Mammary epithelial cell (primary cell): ENCODE results near the gene TUB.

Source experiments
- EZH2 ChIP-seq: IDR thresholded peaks from 2 replicates; pipeline ENCODE4 v1.6.1; 2012; ENCODE audit warnings: low read length, inconsistent platforms, borderline replicate concordance
- TF ChIP-seq, protein P1 (sequence below), 2 donors: IDR thresholded peaks in 1 of 2; conservative IDR thresholded peaks in 1 of 2; 2 replicates each; pipeline ENCODE4 v1.5.1; 2011 to 2012; ENCODE audit warnings: inconsistent platforms in 2 of 2, low read length in 2 of 2, mild to moderate bottlenecking in 2 of 2, control low read depth in 1 of 2, low read depth in 1 of 2; ENCODE audit not compliant: insufficient read depth in 1 of 2; ENCODE audit errors: extremely low read depth in 1 of 2

DNA sequence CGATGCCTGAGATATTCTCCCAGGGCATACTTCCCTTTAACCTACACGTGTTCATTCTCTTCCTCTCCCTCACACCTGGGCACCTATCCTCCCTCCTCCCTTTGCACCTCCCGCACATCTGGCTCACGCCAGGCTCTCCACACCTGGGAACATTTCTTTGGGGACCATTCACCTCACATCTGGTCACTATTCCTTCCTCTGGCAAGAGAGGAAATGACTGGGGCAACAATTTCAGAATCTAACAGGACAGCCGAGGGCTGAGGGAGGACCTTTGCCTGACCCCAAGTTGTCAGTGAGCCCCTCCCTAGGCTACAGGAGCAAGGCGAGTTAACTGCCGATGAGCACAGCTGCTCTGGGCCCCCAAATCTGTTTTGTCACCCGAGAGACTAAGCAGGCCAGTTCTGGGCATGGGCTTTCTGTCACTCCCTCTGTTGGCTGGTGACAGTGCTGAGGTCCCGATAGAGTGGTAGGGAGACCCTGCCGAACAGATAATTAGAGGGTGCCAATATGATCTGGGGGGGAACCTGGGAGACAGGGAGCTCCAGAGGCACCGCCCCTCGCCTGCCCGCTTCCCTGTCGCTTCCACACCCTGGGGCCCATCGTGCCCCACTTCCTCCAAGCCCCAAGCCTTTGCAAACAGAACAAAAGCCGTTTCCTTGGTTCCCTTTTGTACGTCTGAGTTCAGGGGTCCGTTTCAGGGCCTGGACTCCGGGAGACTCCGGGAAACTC is 48.3 kb upstream of the TUB start:
- TF ChIP-seq, protein P1, sequence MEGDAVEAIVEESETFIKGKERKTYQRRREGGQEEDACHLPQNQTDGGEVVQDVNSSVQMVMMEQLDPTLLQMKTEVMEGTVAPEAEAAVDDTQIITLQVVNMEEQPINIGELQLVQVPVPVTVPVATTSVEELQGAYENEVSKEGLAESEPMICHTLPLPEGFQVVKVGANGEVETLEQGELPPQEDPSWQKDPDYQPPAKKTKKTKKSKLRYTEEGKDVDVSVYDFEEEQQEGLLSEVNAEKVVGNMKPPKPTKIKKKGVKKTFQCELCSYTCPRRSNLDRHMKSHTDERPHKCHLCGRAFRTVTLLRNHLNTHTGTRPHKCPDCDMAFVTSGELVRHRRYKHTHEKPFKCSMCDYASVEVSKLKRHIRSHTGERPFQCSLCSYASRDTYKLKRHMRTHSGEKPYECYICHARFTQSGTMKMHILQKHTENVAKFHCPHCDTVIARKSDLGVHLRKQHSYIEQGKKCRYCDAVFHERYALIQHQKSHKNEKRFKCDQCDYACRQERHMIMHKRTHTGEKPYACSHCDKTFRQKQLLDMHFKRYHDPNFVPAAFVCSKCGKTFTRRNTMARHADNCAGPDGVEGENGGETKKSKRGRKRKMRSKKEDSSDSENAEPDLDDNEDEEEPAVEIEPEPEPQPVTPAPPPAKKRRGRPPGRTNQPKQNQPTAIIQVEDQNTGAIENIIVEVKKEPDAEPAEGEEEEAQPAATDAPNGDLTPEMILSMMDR (conservative IDR thresholded peaks at IDR 0.05 in 1 of 2, IDR thresholded peaks at IDR 0.05 in 1 of 2; ENCODE audit: extremely low read depth in 1 of 2, insufficient read depth in 1 of 2, low read depth in 1 of 2, low read length in 2 of 2), result no peak
- TF ChIP-seq EZH2, result no peak
